SK-N-SH (cell line): Measurements from ENCODE around the gene ATP6V1D. TPM values are rescaled to one million over a fixed set of nuclear protein-coding genes. Genes with fewer than 3 reads are reported as not detected.

Source experiments
- CTCF ChIA-PET: fragments of 300-600, 350-600 bp; formaldehyde crosslinking; extraction: SDS; loops from one replicate; lab custom pipeline; 2021; lab: Yijun Ruan, JAX
- POLR2A ChIA-PET: fragments of 350-600 bp; sonication (Branson Sonifier 250); formaldehyde crosslinking; extraction: SDS; loops from one replicate; lab custom pipeline; 2020; ENCODE audit warnings: antibody characterized with exemption, inconsistent platforms; lab: Yijun Ruan, JAX
- DNase-seq: peaks from one replicate; pipeline ENCODE4 v3.0.0; 2012
- H2AFZ ChIP-seq: fragments of 200-600 bp; sonication (generic); 2 replicates; pipeline ENCODE4 v1.8.1; 2016; ENCODE audit warnings: antibody characterized with exemption, mild to moderate bottlenecking, low read depth
- H3F3A ChIP-seq: fragments of 200-600 bp; sonication (generic); replicated peaks from 2 replicates; pipeline ENCODE3; 2016; ENCODE audit warnings: antibody characterized with exemption, mild to moderate bottlenecking; ENCODE audit not compliant: insufficient read depth
- H3K27ac ChIP-seq, 2 experiments: fragments of 200-500 bp in 1 of 2; fragments of 200-600 bp in 1 of 2; sonication (Bioruptor generic) in 1 of 2; sonication (generic), shearing (Covaris generic) in 1 of 2; 2 replicates each; pipeline versions ENCODE4 v1.5.1 to v1.6.1; 2014 to 2016; ENCODE audit warnings: low read depth in 2 of 2, inconsistent platforms in 1 of 2, low read length in 1 of 2, mild to moderate bottlenecking in 1 of 2, mixed read lengths in 1 of 2
- H3K27me3 ChIP-seq: fragments of 200-600 bp; sonication (generic), shearing (Covaris generic); 2 replicates; pipeline ENCODE4 v1.6.1; 2016; ENCODE audit warnings: mixed run types; ENCODE audit not compliant: insufficient read depth
- H3K36me3 ChIP-seq, 2 experiments: fragments of 200-500 bp in 1 of 2; fragments of 200-600 bp in 1 of 2; sonication (Bioruptor generic) in 1 of 2; sonication (generic) in 1 of 2; replicated peaks in 1 of 2; 2 replicates each; pipeline versions ENCODE3 to v1.5.1; 2014 to 2016; ENCODE audit warnings: low read length in 1 of 2, mild to moderate bottlenecking in 1 of 2; ENCODE audit not compliant: insufficient read depth in 2 of 2, control insufficient read depth in 1 of 2
- H3K4me1 ChIP-seq, 2 experiments: fragments of 200-500 bp in 1 of 2; fragments of 200-600 bp in 1 of 2; sonication (Bioruptor generic) in 1 of 2; sonication (generic), shearing (Covaris generic) in 1 of 2; 2 replicates each; pipeline versions ENCODE4 v1.5.1 to v1.6.1; 2014 to 2016; ENCODE audit warnings: low read depth in 1 of 2, low read length in 1 of 2, mixed run types in 1 of 2; ENCODE audit not compliant: insufficient read depth in 2 of 2, control insufficient read depth in 1 of 2
- H3K4me2 ChIP-seq: fragments of 200-600 bp; sonication (generic), shearing (Covaris generic); 2 replicates; pipeline ENCODE4 v1.6.1; 2017; ENCODE audit warnings: mixed run types
- H3K4me3 ChIP-seq, 2 experiments: fragments of 200-500 bp in 1 of 2; fragments of 200-600 bp in 1 of 2; sonication (Bioruptor generic) in 1 of 2; sonication (generic), shearing (Covaris generic) in 1 of 2; 2 replicates each; pipeline versions ENCODE4 v1.5.1 to v1.8.1; 2014 to 2016; ENCODE audit warnings: low read depth in 2 of 2, inconsistent platforms in 1 of 2, low read length in 1 of 2, mild to moderate bottlenecking in 1 of 2, mixed read lengths in 1 of 2, moderate library complexity in 1 of 2
- H3K79me2 ChIP-seq: fragments of 200-600 bp; sonication (generic); 2 replicates; pipeline ENCODE4 v1.8.1; 2017; ENCODE audit warnings: mild to moderate bottlenecking; ENCODE audit not compliant: insufficient read depth
- H3K9ac ChIP-seq: fragments of 200-600 bp; sonication (generic); 2 replicates; pipeline ENCODE4 v1.6.1; 2017; ENCODE audit warnings: mixed run types
- H3K9me2 ChIP-seq: fragments of 200-600 bp; sonication (generic); 2 replicates; pipeline ENCODE4 v1.6.1; 2017; ENCODE audit warnings: mixed run types
- H3K9me3 ChIP-seq: fragments of 200-600 bp; sonication (generic); 2 replicates; pipeline ENCODE4 v1.6.1; 2017; ENCODE audit warnings: mixed run types, mild to moderate bottlenecking, moderate library complexity
- H4K20me1 ChIP-seq: fragments of 200-600 bp; sonication (generic); 2 replicates; pipeline ENCODE4 v1.6.1; 2017; ENCODE audit warnings: mild to moderate bottlenecking, mixed run types; ENCODE audit not compliant: insufficient read depth
- CHD2 ChIP-seq: fragments of 150-350 bp; IDR thresholded peaks from 2 replicates; pipeline ENCODE4 v1.6.1; 2018; ENCODE audit warnings: low read length; ENCODE audit not compliant: partially characterized antibody
- ELF1 ChIP-seq: IDR thresholded peaks from 2 replicates; pipeline ENCODE4 v1.4.0; 2012
- EZH2phosphoT487 ChIP-seq: fragments of 200-600 bp; sonication (generic); IDR thresholded peaks from 2 replicates; pipeline ENCODE4 v1.6.1; 2017; ENCODE audit warnings: low read depth, mixed run types, mild to moderate bottlenecking, antibody characterized with exemption, moderate library complexity, borderline replicate concordance
- FOSL2 ChIP-seq: IDR thresholded peaks from 2 replicates; pipeline ENCODE4 v1.4.0; 2012; ENCODE audit warnings: low read depth, mild to moderate bottlenecking, moderate library complexity, borderline replicate concordance
- FOXJ3 ChIP-seq: sonication (generic); formaldehyde crosslinking; IDR thresholded peaks from 2 replicates; pipeline ENCODE4 v1.5.1; 2020; ENCODE audit warnings: mild to moderate bottlenecking, missing genetic modification reagents
- FOXM1 ChIP-seq: IDR thresholded peaks from 2 replicates; pipeline ENCODE4 v1.4.0; 2012; ENCODE audit warnings: low read depth, mild to moderate bottlenecking
- JUND ChIP-seq: IDR thresholded peaks from 2 replicates; pipeline ENCODE4 v1.4.0; 2012
- MEF2A ChIP-seq: IDR thresholded peaks from 2 replicates; pipeline ENCODE4 v1.4.0; 2012; ENCODE audit warnings: low read depth, borderline replicate concordance
- POLR2AphosphoS5 ChIP-seq: IDR thresholded peaks from 2 replicates; pipeline ENCODE4 v1.6.1; 2012; ENCODE audit warnings: low read depth, low read length
- RAD21 ChIP-seq: IDR thresholded peaks from 2 replicates; pipeline ENCODE4 v1.6.1; 2012; ENCODE audit warnings: mild to moderate bottlenecking, low read length
- RFX5 ChIP-seq: IDR thresholded peaks from 2 replicates; pipeline ENCODE4 v1.6.1; 2012; ENCODE audit warnings: mild to moderate bottlenecking, improper control_type of control experiment, low read length
- SIN3A ChIP-seq: IDR thresholded peaks from 2 replicates; pipeline ENCODE4 v1.6.1; 2012; ENCODE audit warnings: low read depth, mild to moderate bottlenecking, low read length, moderate library complexity, borderline replicate concordance
- SMC3 ChIP-seq: IDR thresholded peaks from 2 replicates; pipeline ENCODE4 v1.6.1; 2012; ENCODE audit warnings: low read depth, low read length, improper control_type of control experiment
- TAF1 ChIP-seq: IDR thresholded peaks from 2 replicates; pipeline ENCODE4 v1.6.1; 2012; ENCODE audit warnings: low read depth, mild to moderate bottlenecking, low read length, moderate library complexity, borderline replicate concordance
- TEAD4 ChIP-seq: IDR thresholded peaks from 2 replicates; pipeline ENCODE4 v1.4.0; 2012; ENCODE audit warnings: mild to moderate bottlenecking, borderline replicate concordance; ENCODE audit not compliant: insufficient read depth
- YY1 ChIP-seq: IDR thresholded peaks from 2 replicates; pipeline ENCODE4 v1.4.0; 2012; ENCODE audit warnings: low read depth, mild to moderate bottlenecking
- WGBS: methylation state at CpG from one replicate; pipeline ENCODE4 v1.1.6; 2017; ENCODE audit warnings: low lambda C conversion rate; 5-methylcytosine and 5-hydroxymethylcytosine counted together
- polyA plus RNA-seq, 3 experiments: library from polyadenylated mRNA; depleted of rRNA; stranded (reverse); fragments of >200 nt; gene quantifications; 2 replicates each; pipeline ENCODE4 v1.2.3, GENCODE V29; 2012
- TF ChIP-seq, protein P1 (sequence below): IDR thresholded peaks from 2 replicates; pipeline ENCODE4 v1.4.0; 2012; ENCODE audit warnings: low read depth, borderline replicate concordance
- TF ChIP-seq, protein P2 (sequence below): IDR thresholded peaks from 2 replicates; pipeline ENCODE4 v1.4.0; 2012; ENCODE audit warnings: low read depth
- TF ChIP-seq, protein P3 (sequence below): fragments of 200-600 bp; sonication (generic); IDR thresholded peaks from 2 replicates; pipeline ENCODE4 v1.6.1; 2017; ENCODE audit warnings: antibody characterized with exemption, mild to moderate bottlenecking, moderate library complexity
- TF ChIP-seq, protein P4 (sequence below): fragments of 150-350 bp; IDR thresholded peaks from 2 replicates; pipeline ENCODE4 v1.6.1; 2016; ENCODE audit warnings: mild to moderate bottlenecking, low read depth, low read length
- TF ChIP-seq, protein P5 (sequence below): IDR thresholded peaks from 2 replicates; pipeline ENCODE4 v1.4.0; 2012; ENCODE audit warnings: low read depth, borderline replicate concordance

The ATP6V1D gene
- polyA plus RNA-seq, 1 of the 3 experiments (the other 2 are of a cell fraction), result 39.2 TPM

DNA sequence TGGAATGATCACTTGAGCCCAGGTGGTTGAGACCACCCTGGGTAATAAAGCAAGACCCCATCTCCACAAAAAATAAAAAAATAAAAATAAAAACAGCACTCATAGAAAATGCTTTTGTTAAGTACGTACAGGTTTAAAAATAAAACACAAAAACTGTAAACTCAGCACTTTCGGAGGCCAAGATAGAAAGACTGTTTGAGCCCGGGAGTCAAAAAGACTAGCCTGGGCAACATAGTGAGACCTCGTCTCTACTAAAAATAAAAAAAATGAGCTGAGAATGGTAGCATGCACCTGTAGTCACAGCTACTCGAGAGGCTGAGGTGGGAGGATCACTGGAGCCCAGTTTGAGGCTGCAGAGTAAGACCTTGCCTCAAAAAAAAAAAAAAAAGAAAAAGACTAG lies 7.5 kb downstream of the ATP6V1D start:
- WGBS, result 95% methylated on average over 5 of the region's 5 CpGs
- TF ChIP-seq FOXM1 (no peak), CHD2 (no peak), TEAD4 (no peak), FOSL2 (no peak), EZH2phosphoT487 (no peak), RAD21 (no peak), RFX5 (no peak), FOXJ3 (CRISPR knock-in tag) (no peak), MEF2A (no peak), JUND (no peak)
- TF ChIP-seq, protein P1, sequence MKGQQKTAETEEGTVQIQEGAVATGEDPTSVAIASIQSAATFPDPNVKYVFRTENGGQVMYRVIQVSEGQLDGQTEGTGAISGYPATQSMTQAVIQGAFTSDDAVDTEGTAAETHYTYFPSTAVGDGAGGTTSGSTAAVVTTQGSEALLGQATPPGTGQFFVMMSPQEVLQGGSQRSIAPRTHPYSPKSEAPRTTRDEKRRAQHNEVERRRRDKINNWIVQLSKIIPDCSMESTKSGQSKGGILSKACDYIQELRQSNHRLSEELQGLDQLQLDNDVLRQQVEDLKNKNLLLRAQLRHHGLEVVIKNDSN, result no peak
- TF ChIP-seq, protein P2, sequence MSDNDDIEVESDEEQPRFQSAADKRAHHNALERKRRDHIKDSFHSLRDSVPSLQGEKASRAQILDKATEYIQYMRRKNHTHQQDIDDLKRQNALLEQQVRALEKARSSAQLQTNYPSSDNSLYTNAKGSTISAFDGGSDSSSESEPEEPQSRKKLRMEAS, result no peak
- TF ChIP-seq, protein P3, sequence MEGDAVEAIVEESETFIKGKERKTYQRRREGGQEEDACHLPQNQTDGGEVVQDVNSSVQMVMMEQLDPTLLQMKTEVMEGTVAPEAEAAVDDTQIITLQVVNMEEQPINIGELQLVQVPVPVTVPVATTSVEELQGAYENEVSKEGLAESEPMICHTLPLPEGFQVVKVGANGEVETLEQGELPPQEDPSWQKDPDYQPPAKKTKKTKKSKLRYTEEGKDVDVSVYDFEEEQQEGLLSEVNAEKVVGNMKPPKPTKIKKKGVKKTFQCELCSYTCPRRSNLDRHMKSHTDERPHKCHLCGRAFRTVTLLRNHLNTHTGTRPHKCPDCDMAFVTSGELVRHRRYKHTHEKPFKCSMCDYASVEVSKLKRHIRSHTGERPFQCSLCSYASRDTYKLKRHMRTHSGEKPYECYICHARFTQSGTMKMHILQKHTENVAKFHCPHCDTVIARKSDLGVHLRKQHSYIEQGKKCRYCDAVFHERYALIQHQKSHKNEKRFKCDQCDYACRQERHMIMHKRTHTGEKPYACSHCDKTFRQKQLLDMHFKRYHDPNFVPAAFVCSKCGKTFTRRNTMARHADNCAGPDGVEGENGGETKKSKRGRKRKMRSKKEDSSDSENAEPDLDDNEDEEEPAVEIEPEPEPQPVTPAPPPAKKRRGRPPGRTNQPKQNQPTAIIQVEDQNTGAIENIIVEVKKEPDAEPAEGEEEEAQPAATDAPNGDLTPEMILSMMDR, result no peak

DNA sequence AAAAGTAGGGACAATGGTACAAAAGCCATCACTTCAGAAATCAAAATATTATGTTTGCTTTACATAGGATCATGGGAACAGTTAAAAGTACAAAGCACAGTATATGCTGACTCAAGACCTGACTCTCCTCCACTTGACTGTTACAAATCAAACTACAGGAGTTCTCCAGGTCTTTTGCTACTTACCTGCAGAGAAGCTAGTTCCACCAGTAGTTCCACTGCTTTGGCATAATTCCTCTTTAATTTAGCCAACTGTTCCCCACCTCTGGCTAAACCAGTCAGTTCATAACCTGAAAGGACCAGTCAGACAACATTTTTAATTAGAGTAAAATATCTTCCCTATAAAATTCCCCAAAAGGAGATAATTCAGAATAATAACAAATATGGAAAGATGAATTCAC lies 14.0 kb downstream of the ATP6V1D start:
- TF ChIP-seq, protein P2, result no peak
- TF ChIP-seq SIN3A (no peak), SMC3 (no peak), CHD2 (no peak), TAF1 (no peak), FOXM1 (no peak), YY1 (no peak), POLR2AphosphoS5 (no peak), ELF1 (no peak), TEAD4 (no peak)
- TF ChIP-seq, protein P4, sequence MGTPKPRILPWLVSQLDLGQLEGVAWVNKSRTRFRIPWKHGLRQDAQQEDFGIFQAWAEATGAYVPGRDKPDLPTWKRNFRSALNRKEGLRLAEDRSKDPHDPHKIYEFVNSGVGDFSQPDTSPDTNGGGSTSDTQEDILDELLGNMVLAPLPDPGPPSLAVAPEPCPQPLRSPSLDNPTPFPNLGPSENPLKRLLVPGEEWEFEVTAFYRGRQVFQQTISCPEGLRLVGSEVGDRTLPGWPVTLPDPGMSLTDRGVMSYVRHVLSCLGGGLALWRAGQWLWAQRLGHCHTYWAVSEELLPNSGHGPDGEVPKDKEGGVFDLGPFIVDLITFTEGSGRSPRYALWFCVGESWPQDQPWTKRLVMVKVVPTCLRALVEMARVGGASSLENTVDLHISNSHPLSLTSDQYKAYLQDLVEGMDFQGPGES, result no peak
- TF ChIP-seq, protein P5, sequence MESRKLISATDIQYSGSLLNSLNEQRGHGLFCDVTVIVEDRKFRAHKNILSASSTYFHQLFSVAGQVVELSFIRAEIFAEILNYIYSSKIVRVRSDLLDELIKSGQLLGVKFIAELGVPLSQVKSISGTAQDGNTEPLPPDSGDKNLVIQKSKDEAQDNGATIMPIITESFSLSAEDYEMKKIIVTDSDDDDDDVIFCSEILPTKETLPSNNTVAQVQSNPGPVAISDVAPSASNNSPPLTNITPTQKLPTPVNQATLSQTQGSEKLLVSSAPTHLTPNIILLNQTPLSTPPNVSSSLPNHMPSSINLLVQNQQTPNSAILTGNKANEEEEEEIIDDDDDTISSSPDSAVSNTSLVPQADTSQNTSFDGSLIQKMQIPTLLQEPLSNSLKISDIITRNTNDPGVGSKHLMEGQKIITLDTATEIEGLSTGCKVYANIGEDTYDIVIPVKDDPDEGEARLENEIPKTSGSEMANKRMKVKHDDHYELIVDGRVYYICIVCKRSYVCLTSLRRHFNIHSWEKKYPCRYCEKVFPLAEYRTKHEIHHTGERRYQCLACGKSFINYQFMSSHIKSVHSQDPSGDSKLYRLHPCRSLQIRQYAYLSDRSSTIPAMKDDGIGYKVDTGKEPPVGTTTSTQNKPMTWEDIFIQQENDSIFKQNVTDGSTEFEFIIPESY, result no peak
- Histone ChIP-seq H3K9me2 (no peaks in the 10 kb centered on the region), H3K9me3 (no peaks in the 10 kb centered on the region), H4K20me1 (no peaks in the 10 kb centered on the region), H3K4me3 (no peak overlapping the region), H3K9ac (no peak overlapping the region), H2AFZ (no peak overlapping the region), H3F3A (peaks cover 17% of the 10 kb centered on the region), H3K4me1 (no peaks in the 10 kb centered on the region), H3K27ac (no peak overlapping the region), H3K36me3 (peaks cover 42 to 66% of the 10 kb centered on the region in 2 experiments), H3K27me3 (no peaks in the 10 kb centered on the region), H3K79me2 (peaks cover 11% of the 10 kb centered on the region; the same call in 1 of the 2 replicates), H3K4me2 (no peak overlapping the region)
- no peak for DNase-seq
- ChIA-PET CTCF (interaction anchor here (0.7 to 1.2 kb wide), 2 partner anchors 14 to 60 kb away, joined by 4 to 5 read pairs; partner anchors contain the start of gene ATP6V1D), POLR2A (no interaction called here)

More for the DNA sequence above, 7.5 kb downstream of the ATP6V1D start:
- Histone ChIP-seq H3K36me3 (peaks cover 30 to 50% of the 10 kb centered on the region in 2 experiments), H3K9me3 (no peaks in the 10 kb centered on the region), H3K9me2 (no peaks in the 10 kb centered on the region), H3F3A (no peaks in the 10 kb centered on the region), H2AFZ (no peak overlapping the region), H3K27ac (no peak overlapping the region), H3K4me1 (peaks cover 0 to 2% of the 10 kb centered on the region in 2 experiments; a peak in 2 of 4 replicates), H3K79me2 (peaks cover 74% of the 10 kb centered on the region), H3K4me3 (no peak overlapping the region), H4K20me1 (peaks cover 13% of the 10 kb centered on the region; the same call in 1 of the 2 replicates), H3K27me3 (no peaks in the 10 kb centered on the region), H3K4me2 (no peak overlapping the region), H3K9ac (no peak overlapping the region)
- no peak for DNase-seq
- ChIA-PET POLR2A (no interaction called here), CTCF (no interaction called here)
